HUES6 (cell line): ENCODE data around the gene DNAJC1.
A peak's percentile ranks its signal among the peaks of the same experiment; 100 is the strongest.

Experiments used
- H3K27ac ChIP-seq: 2 replicates; pipeline ENCODE4 v1.7.0; 2013; ENCODE audit warnings: low read depth, mild to moderate bottlenecking, low read length, inconsistent platforms
- H3K27me3 ChIP-seq: 2 replicates; pipeline ENCODE4 v1.6.1; 2013; ENCODE audit warnings: low read length; ENCODE audit not compliant: control insufficient read depth, insufficient read depth
- H3K36me3 ChIP-seq: 2 replicates; pipeline ENCODE4 v1.6.1; 2013; ENCODE audit warnings: low read length; ENCODE audit not compliant: control insufficient read depth, insufficient read depth
- H3K4me1 ChIP-seq: 2 replicates; pipeline ENCODE4 v1.6.1; 2013; ENCODE audit warnings: low read length; ENCODE audit not compliant: control insufficient read depth, insufficient read depth
- H3K4me3 ChIP-seq: 2 replicates; pipeline ENCODE4 v1.5.1; 2013; ENCODE audit warnings: low read depth, low read length
- H3K9ac ChIP-seq: one replicate; pipeline ENCODE4 v1.6.1; 2013; ENCODE audit warnings: mild to moderate bottlenecking, low read length
- H3K9me3 ChIP-seq: 2 replicates; pipeline ENCODE4 v1.6.1; 2013; ENCODE audit warnings: low read depth, low read length; ENCODE audit not compliant: control insufficient read depth, insufficient read depth

Gene DNAJC1

GRCh38 chr10:21759232-21759631 lies 244.3 kb downstream of the DNAJC1 start:
- Histone ChIP-seq H3K4me1 (peaks cover 42% of the 10 kb centered on the region), H3K4me3 (no peak overlapping the region), H3K9me3 (no peaks in the 10 kb centered on the region), H3K27ac (no peak overlapping the region), H3K36me3 (no peaks in the 10 kb centered on the region), H3K9ac (no peak overlapping the region), H3K27me3 (no peaks in the 10 kb centered on the region)

- H3K36me3 ChIP-seq: no peaks in the 10 kb centered on the region
Observed at GRCh38 chr10:21758696-21759095, 244.8 kb downstream of the DNAJC1 start.

GRCh38 chr10:21758239-21758638 lies 245.3 kb downstream of the DNAJC1 start:
- Histone ChIP-seq H3K9me3 (no peaks in the 10 kb centered on the region), H3K4me1 (peaks cover 45% of the 10 kb centered on the region), H3K27me3 (no peaks in the 10 kb centered on the region), H3K9ac (peak overlapping the region; percentile 70), H3K27ac (peak overlapping the region; percentile 52; the same call in 1 of the 2 replicates), H3K36me3 (no peaks in the 10 kb centered on the region), H3K4me3 (no peak overlapping the region)

More at GRCh38 chr10:21758696-21759095, 244.8 kb downstream of the DNAJC1 start:
- H3K4me1 ChIP-seq: peaks cover 42% of the 10 kb centered on the region
- H3K27ac ChIP-seq: no peak overlapping the region; the same call in 1 of the 2 replicates
- H3K9ac ChIP-seq: peak overlapping the region; percentile 37
- H3K4me3 ChIP-seq: no peak overlapping the region
- H3K27me3 ChIP-seq: no peaks in the 10 kb centered on the region
- no peaks in the 10 kb centered on the region for H3K9me3 ChIP-seq

GRCh38 chr10:21757185-21757901 lies 246.2 kb downstream of the DNAJC1 start:
- H3K4me3 ChIP-seq: no peak overlapping the region
- peak overlapping the region; percentile 52; the same call in 1 of the 2 replicates for H3K27ac ChIP-seq
- no peaks in the 10 kb centered on the region for H3K9me3 ChIP-seq
- no peaks in the 10 kb centered on the region for H3K36me3 ChIP-seq
- peak overlapping the region; percentile 70 for H3K9ac ChIP-seq
- peaks cover 54% of the 10 kb centered on the region for H3K4me1 ChIP-seq
- no peaks in the 10 kb centered on the region for H3K27me3 ChIP-seq

- H3K27ac ChIP-seq: 0 out of 2 replicates have a peak overlapping the region, but pooled peaks have one; percentile 52
- peak overlapping the region; percentile 70 for H3K9ac ChIP-seq
- no peaks in the 10 kb centered on the region for H3K27me3 ChIP-seq
- no peaks in the 10 kb centered on the region for H3K9me3 ChIP-seq
- 0 out of 2 replicates have a peak overlapping the region, but pooled peaks have one; percentile 5 for H3K4me3 ChIP-seq
- no peaks in the 10 kb centered on the region for H3K36me3 ChIP-seq
- H3K4me1 ChIP-seq: peaks cover 59% of the 10 kb centered on the region
Observed at GRCh38 chr10:21756707-21757106, 246.8 kb downstream of the DNAJC1 start.

GRCh38 chr10:21754410-21755011 lies 249.0 kb downstream of the DNAJC1 start:
- H3K4me1 ChIP-seq: peaks cover 78% of the 10 kb centered on the region
- H3K27me3 ChIP-seq: no peaks in the 10 kb centered on the region
- no peak overlapping the region for H3K27ac ChIP-seq
- H3K4me3 ChIP-seq: no peak overlapping the region
- no peaks in the 10 kb centered on the region for H3K9me3 ChIP-seq
- H3K36me3 ChIP-seq: no peaks in the 10 kb centered on the region
- H3K9ac ChIP-seq: peak overlapping the region; percentile 10

- H3K27ac ChIP-seq: peak overlapping the region; percentile 89; the same call in 1 of the 2 replicates
- peak overlapping the region; percentile 81 for H3K9ac ChIP-seq
- H3K4me1 ChIP-seq: peaks cover 77% of the 10 kb centered on the region
- H3K36me3 ChIP-seq: no peaks in the 10 kb centered on the region
- H3K27me3 ChIP-seq: no peaks in the 10 kb centered on the region
- no peak overlapping the region for H3K4me3 ChIP-seq
- H3K9me3 ChIP-seq: no peaks in the 10 kb centered on the region
Observed at GRCh38 chr10:21753497-21754270, 249.8 kb downstream of the DNAJC1 start.

- Histone ChIP-seq H3K4me3 (0 out of 2 replicates have a peak overlapping the region, but pooled peaks have one; percentile 1), H3K4me1 (peaks cover 59% of the 10 kb centered on the region), H3K36me3 (no peaks in the 10 kb centered on the region; the same call in 1 of the 2 replicates), H3K27ac (peak overlapping the region; percentile 89), H3K9ac (peak overlapping the region; percentile 81), H3K9me3 (no peaks in the 10 kb centered on the region), H3K27me3 (no peaks in the 10 kb centered on the region)
Observed at GRCh38 chr10:21751341-21752310, 251.9 kb downstream of the DNAJC1 start.

- H3K4me3 ChIP-seq: peak overlapping the region; percentile 21; the same call in 1 of the 2 replicates
- peaks cover 56% of the 10 kb centered on the region for H3K4me1 ChIP-seq
- H3K9me3 ChIP-seq: no peaks in the 10 kb centered on the region
- H3K9ac ChIP-seq: peak overlapping the region; percentile 75
- H3K36me3 ChIP-seq: no peaks in the 10 kb centered on the region; the same call in 1 of the 2 replicates
- no peaks in the 10 kb centered on the region for H3K27me3 ChIP-seq
- H3K27ac ChIP-seq: peak overlapping the region; percentile 80
Observed at GRCh38 chr10:21750424-21750823, 253.1 kb downstream of the DNAJC1 start.

GRCh38 chr10:21749788-21750187 lies 253.7 kb downstream of the DNAJC1 start:
- peak overlapping the region; percentile 21; the same call in 1 of the 2 replicates for H3K4me3 ChIP-seq
- H3K9ac ChIP-seq: peak overlapping the region; percentile 75
- peak overlapping the region; percentile 80 for H3K27ac ChIP-seq
- no peaks in the 10 kb centered on the region for H3K9me3 ChIP-seq
- no peaks in the 10 kb centered on the region for H3K27me3 ChIP-seq
- H3K36me3 ChIP-seq: peaks cover 5% of the 10 kb centered on the region
- H3K4me1 ChIP-seq: peaks cover 55% of the 10 kb centered on the region
